OCI-LY1 (cell line): Measurements from ENCODE around the gene GLRA3.

Experiments
- H2AFZ ChIP-seq: fragments of 200-600 bp; sonication (generic), shearing (Covaris generic); 2 replicates; pipeline ENCODE4 v1.6.0; 2014; ENCODE audit warnings: antibody characterized with exemption, mild to moderate bottlenecking, low read length
- H3F3A ChIP-seq: fragments of 200-600 bp; sonication (generic), shearing (Covaris generic); 2 replicates; pipeline ENCODE4 v1.6.0; 2014; ENCODE audit warnings: mild to moderate bottlenecking, antibody characterized with exemption, low read length, moderate library complexity; ENCODE audit not compliant: insufficient read depth
- H3K27ac ChIP-seq: fragments of 200-600 bp; sonication (generic); 2 replicates; pipeline ENCODE4 v1.5.1; 2014; ENCODE audit warnings: low read length, mixed run types, mild to moderate bottlenecking, low read depth; ENCODE audit not compliant: poor library complexity, severe bottlenecking
- H3K27me3 ChIP-seq: fragments of 200-600 bp; sonication (generic); 2 replicates; pipeline ENCODE4 v1.6.0; 2014; ENCODE audit warnings: antibody characterized with exemption, mild to moderate bottlenecking, low read length, moderate library complexity; ENCODE audit not compliant: insufficient read depth
- H3K36me3 ChIP-seq: fragments of 200-600 bp; sonication (generic); 2 replicates; pipeline ENCODE4 v1.6.1; 2014; ENCODE audit warnings: mild to moderate bottlenecking, antibody characterized with exemption, low read length, moderate library complexity, mixed read lengths; ENCODE audit not compliant: insufficient read depth
- H3K4me1 ChIP-seq: fragments of 200-600 bp; sonication (generic); 2 replicates; pipeline ENCODE4 v1.5.1; 2014; ENCODE audit warnings: mild to moderate bottlenecking, low read length, moderate library complexity; ENCODE audit not compliant: insufficient read depth, severe bottlenecking
- H3K4me2 ChIP-seq: fragments of 200-600 bp; sonication (generic), shearing (Covaris generic); 2 replicates; pipeline ENCODE4 v1.6.1; 2014; ENCODE audit warnings: low read length
- H3K4me3 ChIP-seq: fragments of 200-600 bp; sonication (generic); 2 replicates; pipeline ENCODE4 v1.5.1; 2014; ENCODE audit warnings: low read length, low read depth, mild to moderate bottlenecking, mixed read lengths; ENCODE audit not compliant: poor library complexity, severe bottlenecking
- H3K79me2 ChIP-seq: fragments of 200-600 bp; shearing (Covaris generic); 2 replicates; pipeline ENCODE4 v1.6.1; 2016; ENCODE audit warnings: mixed run types, low read length, mixed read lengths; ENCODE audit not compliant: insufficient read depth
- H3K9ac ChIP-seq: fragments of 200-600 bp; sonication (generic), shearing (Covaris generic); 2 replicates; pipeline ENCODE4 v1.6.1; 2014; ENCODE audit warnings: mild to moderate bottlenecking, low read length, mixed read lengths
- H3K9me2 ChIP-seq: fragments of 200-600 bp; sonication (generic), shearing (Covaris generic); 2 replicates; pipeline ENCODE4 v1.6.1; 2014; ENCODE audit warnings: low read depth, mild to moderate bottlenecking, low read length, mixed read lengths
- H3K9me3 ChIP-seq: fragments of 200-600 bp; shearing (Covaris generic); 2 replicates; pipeline ENCODE4 v1.6.1; 2014; ENCODE audit warnings: low read length, mixed read lengths
- H4K20me1 ChIP-seq: fragments of 200-600 bp; sonication (generic), shearing (Covaris generic); 2 replicates; pipeline ENCODE4 v1.6.0; 2016; ENCODE audit warnings: mild to moderate bottlenecking, low read length; ENCODE audit not compliant: insufficient read depth
- EZH2 ChIP-seq: fragments of 200-600 bp; sonication (generic), shearing (Covaris generic); IDR thresholded peaks from 2 replicates; pipeline ENCODE4 v1.8.0; 2017; ENCODE audit warnings: borderline replicate concordance, mixed run types, mild to moderate bottlenecking, antibody characterized with exemption, low read length, moderate library complexity, mixed read lengths
- TF ChIP-seq, protein P1 (sequence below): fragments of 200-600 bp; sonication (generic), shearing (Covaris generic); IDR thresholded peaks from 2 replicates; pipeline ENCODE4 v1.5.1; 2017; ENCODE audit warnings: mild to moderate bottlenecking, antibody characterized with exemption, low read length, moderate library complexity, mixed read lengths

Gene GLRA3

DNA sequence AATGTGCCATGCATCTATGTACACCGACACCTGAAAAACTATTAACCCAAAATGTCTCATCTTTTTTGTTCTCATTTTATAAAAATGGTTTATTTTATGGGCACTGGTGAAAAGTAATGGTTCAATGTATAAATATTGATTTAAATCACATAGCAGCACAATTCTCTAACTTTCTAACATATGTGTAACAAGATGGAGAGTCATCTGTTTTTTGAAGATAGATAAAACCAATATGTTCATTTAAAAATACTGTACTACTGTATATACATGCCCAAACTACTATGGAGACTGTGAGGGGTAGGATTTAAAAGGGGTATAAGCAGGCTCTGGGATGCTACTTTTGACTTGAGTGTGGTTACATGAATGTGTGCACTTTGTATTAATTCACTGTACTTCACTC is 67.6 kb downstream of the GLRA3 start:
- Histone ChIP-seq H3K27ac (no peak overlapping the region), H3K9me2 (no peaks in the 10 kb centered on the region)

DNA sequence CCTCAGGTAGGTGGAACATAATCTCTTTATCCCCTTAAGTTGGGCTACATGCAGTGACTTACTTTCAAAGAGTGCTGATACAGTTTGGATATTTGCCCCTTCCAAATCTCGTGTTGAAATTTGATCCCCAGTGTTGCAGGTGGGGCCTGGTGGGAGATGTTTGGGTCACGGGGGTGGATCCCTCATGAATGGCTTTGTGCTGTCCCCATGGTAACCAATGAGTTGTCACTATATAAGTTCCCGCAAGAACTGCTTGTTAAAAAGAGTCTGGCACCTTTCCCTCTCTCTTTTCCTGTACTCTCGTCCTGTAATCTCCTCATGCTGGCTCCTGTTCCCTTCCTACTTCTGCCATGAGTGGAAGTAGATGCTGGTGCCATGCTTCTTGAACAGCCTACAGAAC is 71.3 kb downstream of the GLRA3 start:
- H3K9me3 ChIP-seq, result no peaks in the 10 kb centered on the region
- H3K36me3 ChIP-seq, result no peaks in the 10 kb centered on the region
- H3K4me1 ChIP-seq, result no peaks in the 10 kb centered on the region
- no peaks in the 10 kb centered on the region for H3K9me2 ChIP-seq
- no peak overlapping the region for H3K9ac ChIP-seq
- H3K4me3 ChIP-seq, result no peak overlapping the region
- H4K20me1 ChIP-seq, result no peaks in the 10 kb centered on the region
- H3K27ac ChIP-seq, result no peak overlapping the region
- H2AFZ ChIP-seq, result no peak overlapping the region
- H3K79me2 ChIP-seq, result no peaks in the 10 kb centered on the region
- no peaks in the 10 kb centered on the region for H3K27me3 ChIP-seq
- H3K4me2 ChIP-seq, result no peak overlapping the region
- TF ChIP-seq, protein P1, sequence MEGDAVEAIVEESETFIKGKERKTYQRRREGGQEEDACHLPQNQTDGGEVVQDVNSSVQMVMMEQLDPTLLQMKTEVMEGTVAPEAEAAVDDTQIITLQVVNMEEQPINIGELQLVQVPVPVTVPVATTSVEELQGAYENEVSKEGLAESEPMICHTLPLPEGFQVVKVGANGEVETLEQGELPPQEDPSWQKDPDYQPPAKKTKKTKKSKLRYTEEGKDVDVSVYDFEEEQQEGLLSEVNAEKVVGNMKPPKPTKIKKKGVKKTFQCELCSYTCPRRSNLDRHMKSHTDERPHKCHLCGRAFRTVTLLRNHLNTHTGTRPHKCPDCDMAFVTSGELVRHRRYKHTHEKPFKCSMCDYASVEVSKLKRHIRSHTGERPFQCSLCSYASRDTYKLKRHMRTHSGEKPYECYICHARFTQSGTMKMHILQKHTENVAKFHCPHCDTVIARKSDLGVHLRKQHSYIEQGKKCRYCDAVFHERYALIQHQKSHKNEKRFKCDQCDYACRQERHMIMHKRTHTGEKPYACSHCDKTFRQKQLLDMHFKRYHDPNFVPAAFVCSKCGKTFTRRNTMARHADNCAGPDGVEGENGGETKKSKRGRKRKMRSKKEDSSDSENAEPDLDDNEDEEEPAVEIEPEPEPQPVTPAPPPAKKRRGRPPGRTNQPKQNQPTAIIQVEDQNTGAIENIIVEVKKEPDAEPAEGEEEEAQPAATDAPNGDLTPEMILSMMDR, result no peak
- no peak for TF ChIP-seq EZH2
- H3F3A ChIP-seq, result no peaks in the 10 kb centered on the region

More for the DNA sequence above, 67.6 kb downstream of the GLRA3 start:
- H3K27me3 ChIP-seq, result no peaks in the 10 kb centered on the region
- no peak overlapping the region for H3K4me2 ChIP-seq
- no peak overlapping the region for H2AFZ ChIP-seq
- TF ChIP-seq, protein P1, result no peak
- no peak for TF ChIP-seq EZH2
- no peaks in the 10 kb centered on the region for H3K36me3 ChIP-seq
- no peaks in the 10 kb centered on the region for H4K20me1 ChIP-seq
- H3K9me3 ChIP-seq, result no peaks in the 10 kb centered on the region
- no peaks in the 10 kb centered on the region for H3K79me2 ChIP-seq
- no peak overlapping the region for H3K4me3 ChIP-seq
- H3F3A ChIP-seq, result no peaks in the 10 kb centered on the region
- no peak overlapping the region for H3K9ac ChIP-seq
- peaks cover 30% of the 10 kb centered on the region for H3K4me1 ChIP-seq

DNA sequence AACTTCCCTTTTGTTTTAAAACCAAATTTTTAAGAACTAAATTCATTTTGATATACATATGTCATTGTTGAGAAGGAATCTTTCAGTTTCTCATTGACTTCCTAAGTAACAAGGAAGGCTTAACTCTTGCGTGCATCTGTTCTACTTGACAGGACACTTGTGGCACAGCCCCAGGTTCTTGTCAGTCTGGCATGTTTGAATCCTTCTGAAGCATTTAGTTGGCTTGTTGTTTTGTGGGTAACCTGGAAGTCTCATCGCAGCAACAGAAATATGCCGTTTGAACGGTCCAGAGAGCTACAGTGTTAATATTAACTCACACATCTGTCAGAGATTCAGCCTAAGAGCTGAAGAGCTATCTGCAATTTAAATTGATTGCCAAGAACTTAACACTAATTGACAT is 76.0 kb downstream of the GLRA3 start:
- H3K9me3 ChIP-seq, result peaks cover 2% of the 10 kb centered on the region; the same call in 1 of the 2 replicates
- H3K4me1 ChIP-seq, result no peaks in the 10 kb centered on the region
- no peaks in the 10 kb centered on the region for H3K36me3 ChIP-seq
- H2AFZ ChIP-seq, result no peak overlapping the region
- no peak overlapping the region for H3K4me3 ChIP-seq
- H3F3A ChIP-seq, result no peaks in the 10 kb centered on the region
- H3K4me2 ChIP-seq, result no peak overlapping the region
- H4K20me1 ChIP-seq, result no peaks in the 10 kb centered on the region
- no peak for TF ChIP-seq EZH2
- TF ChIP-seq, protein P1, result no peak
- H3K79me2 ChIP-seq, result no peaks in the 10 kb centered on the region
- no peaks in the 10 kb centered on the region for H3K27me3 ChIP-seq
- no peak overlapping the region for H3K27ac ChIP-seq
- no peak overlapping the region for H3K9ac ChIP-seq
- no peaks in the 10 kb centered on the region for H3K9me2 ChIP-seq
